ENCODE results near the gene FSTL4. TPM values are rescaled to one million over a fixed set of nuclear protein-coding genes. Genes with fewer than 3 reads are reported as not detected.

FSTL4 gene
- total and polyA plus RNA-seq, 2 of the 13 experiments (the other 11 are each of a cell fraction or from before 2014, with no cell fraction given), result 2.1 to 3.0 TPM

- in situ Hi-C loops (cut with HindIII; ENCODE audit: extremely low pct_ligation_motif_present, low pct_unique_long_range_greater_than_20kb), result no loop called here
- no TSS peak for BruUV-seq (replicated peaks)
- Histone ChIP-seq H3K4me3 (replicated peaks in 1 of 3; ENCODE audit: insufficient read depth in 1 of 3, low read depth in 2 of 3, low read length in 3 of 3) (no peak overlapping the region), H3K9ac (ENCODE audit: insufficient read depth, low read depth, low read length) (no peak overlapping the region), H4K20me1 (ENCODE audit: insufficient read depth, low read length) (no peaks in the 10 kb centered on the region), H3K27ac (ENCODE audit: extremely low read length, insufficient read depth, low read length) (no peak overlapping the region), H3K79me2 (ENCODE audit: insufficient read depth, low read length) (no peaks in the 10 kb centered on the region), H3K4me1 (ENCODE audit: insufficient read depth, low read length) (no peaks in the 10 kb centered on the region), H3K36me3 (replicated peaks in 1 of 2; ENCODE audit: control insufficient read depth in 1 of 2, insufficient read depth in 2 of 2, low read length in 2 of 2) (no peaks in the 10 kb centered on the region), H2AFZ (ENCODE audit: low read length) (no peak overlapping the region), H3K9me3 (ENCODE audit: low read length) (no peaks in the 10 kb centered on the region), H3K27me3 (ENCODE audit: control insufficient read depth in 1 of 2, insufficient read depth in 2 of 2, low read length in 2 of 2) (peaks cover 0 to 29% of the 10 kb centered on the region in 2 experiments; a peak in 4 of 5 replicates), H3K4me2 (ENCODE audit: low read depth, low read length) (no peak overlapping the region)
- intact Hi-C loops (cut with micrococcal nuclease; ENCODE audit: unreplicated experiment), result no loop called here
- DNase-seq (ENCODE audit: low spot score) (no peak), FAIRE-seq (no peak), ATAC-seq (no peak)
- TF ChIP-seq RFX5 (IDR thresholded peaks at IDR 0.05; ENCODE audit: low read depth, low read length) (no peak), E2F2 (CRISPR knock-in tag; IDR thresholded peaks at IDR 0.05; ENCODE audit: borderline replicate concordance) (no peak), ZSCAN20 (CRISPR knock-in tag; IDR thresholded peaks at IDR 0.05; ENCODE audit: borderline replicate concordance) (no peak), MTA1 (CRISPR knock-in tag; IDR thresholded peaks at IDR 0.05; ENCODE audit: borderline replicate concordance) (no peak), ZBTB14 (CRISPR knock-in tag; IDR thresholded peaks at IDR 0.05) (no peak), MBNL3 (CRISPR knock-in tag; conservative IDR thresholded peaks at IDR 0.05) (no peak), MAX (IDR thresholded peaks at IDR 0.05) (no peak), DR1 (CRISPR knock-in tag; IDR thresholded peaks at IDR 0.05) (no peak)
- CTCF ChIA-PET (ENCODE audit: low intra/inter-chr PET ratio, low total read pairs), result no interaction called here
- 0% methylated on average over 2 of the region's 2 CpGs for WGBS (ENCODE audit: low lambda C conversion rate)
- POLR2A ChIA-PET, result no interaction called here
Observed at GRCh38 chr5:133303298-133303697, 309.0 kb downstream of the FSTL4 start.

All from HepG2 (cell line).